GM21423 (cell line): ENCODE data around the gene MRPL11.
"Not testable (repeated sequence)": the region's sequence is repeated elsewhere in the genome, so short reads cannot be mapped to it uniquely, and the experiment has no call there.

Source experiments
- ATAC-seq: cut with Tn5 transposase; IDR thresholded peaks from one replicate; pipeline ENCODE4 v1.9.1; 2021; ENCODE audit warnings: mild to moderate bottlenecking, moderate library complexity; ENCODE audit not compliant: unreplicated experiment

MRPL11 gene

GRCh38 chr11:66467034-66467659 lies 28.5 kb upstream of the MRPL11 start:
- peak; percentile 29 for ATAC-seq

DNA sequence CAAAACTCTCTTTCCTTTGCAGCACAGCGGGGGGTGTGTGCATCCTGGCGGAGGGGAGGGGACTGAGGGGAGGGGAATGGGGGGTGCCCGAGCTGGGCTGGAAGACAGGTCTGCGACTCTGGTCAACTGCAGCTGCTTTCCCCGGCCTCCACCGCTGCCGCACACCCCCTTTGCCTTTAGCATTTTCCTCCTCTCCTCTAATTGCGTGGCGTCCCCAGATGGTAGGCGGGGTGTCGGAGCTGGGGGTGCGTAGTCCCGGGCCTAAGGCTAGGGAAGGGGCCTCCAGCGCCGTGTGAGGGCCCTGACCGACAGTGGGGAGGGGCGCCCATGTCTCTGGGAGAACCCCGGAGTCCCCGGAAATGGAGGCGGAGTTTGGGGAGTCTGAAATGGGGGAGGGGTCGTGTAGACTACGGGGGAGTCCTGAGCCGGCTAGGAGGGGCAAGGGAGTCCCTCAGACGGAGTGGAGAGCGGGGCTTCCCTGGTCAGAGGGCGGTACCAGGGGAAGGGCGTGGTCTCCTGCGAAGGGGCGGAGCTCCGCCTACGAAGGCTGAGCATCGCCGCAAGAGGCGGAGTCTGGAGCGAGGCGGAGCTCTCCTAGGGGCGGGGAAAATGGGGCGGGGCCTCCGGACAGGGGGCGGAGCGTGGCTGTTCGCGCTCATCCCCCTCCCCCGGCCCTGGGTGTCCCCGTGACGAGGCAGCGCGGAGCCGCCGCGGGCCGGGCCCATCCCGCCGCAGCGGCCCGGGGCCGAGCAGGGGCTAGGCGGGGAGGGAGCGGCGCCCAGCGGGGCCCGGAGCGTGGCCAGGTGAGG lies 27.8 kb upstream of the MRPL11 start, which contains the start of gene PELI3:
Gene PELI3 (plus strand): TSS at position 681 of the 809 bp plus-strand sequence. CDS start 1,224 bp downstream, outside the sequence.
- peak; percentile 81 for ATAC-seq

GRCh38 chr11:66465373-66466224 lies 27.0 kb upstream of the MRPL11 start:
- ATAC-seq: no peak

DNA sequence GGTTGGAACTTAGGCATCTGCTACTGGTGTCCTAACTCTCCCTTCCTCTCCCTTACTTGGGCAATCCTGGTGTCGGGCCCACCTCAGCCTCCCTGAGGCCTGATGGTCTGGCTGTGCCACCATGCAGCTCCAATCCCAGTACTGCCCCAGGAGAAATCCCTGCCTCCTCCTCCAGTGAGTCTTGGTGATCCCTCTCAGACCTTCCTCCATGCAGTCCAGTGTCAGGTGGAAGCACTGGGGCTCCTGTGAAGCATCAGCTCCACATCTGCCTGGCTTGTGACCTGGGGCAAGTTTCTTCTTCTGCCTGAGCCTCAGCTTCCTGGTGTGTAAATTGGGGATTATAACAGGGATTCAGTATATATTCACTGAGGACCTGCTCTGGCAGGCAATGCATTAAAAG lies 26.3 kb upstream of the MRPL11 start:
- no peak for ATAC-seq

GRCh38 chr11:66464116-66464515 lies 25.5 kb upstream of the MRPL11 start:
- not testable (repeated sequence) for ATAC-seq

- ATAC-seq: no peak
Observed at GRCh38 chr11:66462911-66463310, 24.3 kb upstream of the MRPL11 start.

- ATAC-seq: no peak
Observed at GRCh38 chr11:66462010-66462409, 23.4 kb upstream of the MRPL11 start.

DNA sequence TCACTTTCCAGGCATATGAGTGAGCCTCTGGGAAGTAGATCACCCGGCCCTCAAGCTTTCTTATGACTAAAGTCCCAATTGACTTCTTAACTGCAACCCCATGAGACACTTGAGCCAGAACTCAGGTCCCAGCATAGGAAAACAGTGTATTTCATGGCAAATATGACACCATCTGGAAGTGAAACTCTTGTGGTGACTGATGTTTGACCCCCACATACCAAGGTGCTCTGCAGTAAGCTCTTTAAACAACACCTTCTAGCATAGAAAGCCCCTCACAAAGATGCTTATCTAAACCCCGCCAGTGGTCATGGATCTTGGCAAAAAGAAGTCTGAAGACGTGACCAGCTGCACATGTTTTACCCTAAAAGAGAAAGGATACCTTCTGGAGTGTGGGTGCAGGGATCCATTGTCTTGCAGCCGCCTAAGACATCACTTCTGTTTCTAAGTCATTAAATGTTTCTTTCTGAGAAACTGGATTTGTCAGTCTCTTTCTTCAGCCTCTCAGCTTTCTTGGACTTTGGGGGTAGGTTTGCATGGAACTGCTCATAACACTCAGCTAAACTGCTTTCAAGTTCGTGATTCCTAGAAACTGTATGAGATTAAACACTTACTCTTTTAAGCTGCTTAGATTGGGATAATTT lies 20.6 kb upstream of the MRPL11 start:
- peak; percentile 64 for ATAC-seq

DNA sequence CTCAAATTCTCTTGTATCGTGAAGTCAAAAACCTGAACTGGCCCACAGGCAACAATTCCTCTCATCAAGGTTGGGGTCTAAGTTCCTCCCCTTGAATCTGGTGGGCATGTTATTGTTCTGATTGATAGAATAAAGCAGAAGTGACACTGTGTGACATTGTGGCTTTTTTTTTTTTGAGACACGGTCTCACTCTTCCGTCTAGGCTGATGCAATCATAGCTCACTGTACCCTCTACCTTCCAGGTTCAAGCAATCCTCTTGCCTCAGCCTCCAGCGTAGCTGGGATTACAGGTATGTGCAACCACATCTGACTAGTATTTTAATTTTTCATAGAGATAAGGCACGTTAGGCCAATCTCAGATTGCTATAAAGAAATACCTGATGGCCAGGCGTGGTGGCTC lies 19.2 kb upstream of the MRPL11 start:
- no peak for ATAC-seq

DNA sequence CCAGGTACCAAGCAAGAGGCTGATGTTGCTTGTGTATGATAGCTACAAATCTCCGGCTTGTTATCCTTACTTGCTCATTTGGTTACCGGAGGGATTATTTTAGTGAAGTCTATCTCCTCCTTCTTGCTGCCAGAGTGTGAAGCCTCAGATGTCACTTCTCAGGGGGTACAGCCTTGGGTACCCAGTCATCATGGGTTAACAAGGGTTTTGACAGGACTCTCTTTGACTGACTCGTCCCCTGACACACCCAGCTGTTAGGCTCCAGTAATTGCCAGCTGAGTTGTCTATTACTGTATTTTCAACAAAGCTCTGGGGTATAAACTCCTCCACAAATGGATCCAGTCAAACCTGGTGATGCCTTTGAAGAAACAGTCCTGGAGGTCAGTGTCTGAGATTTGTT lies 16.2 kb upstream of the MRPL11 start:
- no peak for ATAC-seq

GRCh38 chr11:66454247-66454646 lies 15.6 kb upstream of the MRPL11 start:
- ATAC-seq: no peak

DNA sequence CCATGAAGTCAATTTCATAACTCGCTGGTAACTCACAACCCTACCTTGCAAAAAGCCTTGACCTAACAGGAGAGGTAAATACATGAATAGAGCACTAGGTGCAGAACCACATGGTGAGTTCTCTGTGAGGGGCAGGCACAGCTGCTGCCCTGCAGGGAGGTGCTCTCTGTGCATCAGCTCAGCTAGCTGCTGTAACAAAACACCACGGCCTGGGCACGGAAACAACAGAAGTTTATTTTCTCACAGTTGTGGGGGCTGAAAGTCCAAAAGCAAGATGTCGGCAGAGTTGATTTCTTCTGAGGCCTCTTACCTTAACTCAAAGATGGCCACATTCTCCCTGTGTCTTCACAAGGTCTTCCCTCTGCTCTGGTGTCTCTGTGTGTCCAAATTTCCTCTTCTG lies 13.0 kb upstream of the MRPL11 start:
- ATAC-seq: no peak

- ATAC-seq: no peak
Observed at GRCh38 chr11:66450560-66450959, 11.9 kb upstream of the MRPL11 start.

DNA sequence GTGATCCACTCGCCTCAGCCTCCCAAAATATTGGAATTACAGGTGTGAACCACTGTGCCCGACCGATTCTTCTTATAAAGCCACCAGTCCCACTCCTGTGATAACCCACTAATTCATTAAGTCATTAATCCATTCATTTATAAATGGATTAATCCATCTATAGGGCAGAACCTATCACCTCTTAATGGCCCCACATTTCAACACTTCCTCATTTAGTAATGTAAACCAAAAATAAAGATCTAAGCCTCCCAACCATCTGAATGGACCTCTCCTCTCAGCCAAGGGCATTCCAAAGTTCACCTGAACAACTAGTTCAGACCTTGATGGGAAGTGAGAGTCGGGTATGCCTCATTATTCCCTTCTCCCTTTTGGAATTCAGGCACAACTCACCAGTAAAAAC lies 9.9 kb upstream of the MRPL11 start:
- ATAC-seq: no peak

DNA sequence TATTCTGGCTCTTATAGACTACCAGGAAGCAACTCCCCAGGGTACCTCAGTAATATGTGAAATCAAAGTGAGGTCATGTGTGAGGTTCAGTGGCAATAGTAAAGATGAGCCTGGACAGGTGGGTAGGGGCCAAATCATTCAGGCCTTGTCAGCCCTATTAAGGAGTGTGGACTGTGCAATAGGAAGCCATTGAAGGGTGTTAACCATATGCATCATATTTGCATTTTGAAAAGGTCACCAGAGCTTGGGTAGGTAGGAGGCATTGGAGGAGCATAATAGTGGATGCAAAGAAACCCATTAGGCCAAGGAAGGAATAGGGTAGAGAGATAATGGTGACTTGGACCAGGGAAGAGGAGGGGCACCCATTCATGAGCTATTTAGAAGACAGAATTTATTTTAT lies 8.4 kb upstream of the MRPL11 start:
- ATAC-seq: no peak

DNA sequence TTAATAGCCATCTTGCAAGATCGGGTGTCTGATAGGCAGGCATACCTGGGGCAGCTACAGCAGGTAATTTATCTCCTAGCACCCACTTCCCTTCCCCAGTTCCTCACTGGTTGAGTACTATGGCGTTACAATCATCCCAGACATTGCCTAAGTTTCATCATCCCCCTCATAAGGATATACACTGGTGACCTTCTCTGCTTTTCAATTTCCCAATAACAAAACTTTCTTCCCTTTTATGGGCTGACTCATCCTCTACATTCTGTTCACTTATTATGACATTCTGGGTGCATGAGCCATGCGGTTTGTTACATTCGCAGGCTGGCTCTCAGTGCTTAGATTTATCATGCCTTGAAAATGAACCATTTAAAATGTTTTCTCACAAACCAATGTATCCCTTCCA lies 5.0 kb upstream of the MRPL11 start:
- no peak for ATAC-seq

GRCh38 chr11:66440940-66441282 lies 2.3 kb upstream of the MRPL11 start:
- not testable (repeated sequence) for ATAC-seq

DNA sequence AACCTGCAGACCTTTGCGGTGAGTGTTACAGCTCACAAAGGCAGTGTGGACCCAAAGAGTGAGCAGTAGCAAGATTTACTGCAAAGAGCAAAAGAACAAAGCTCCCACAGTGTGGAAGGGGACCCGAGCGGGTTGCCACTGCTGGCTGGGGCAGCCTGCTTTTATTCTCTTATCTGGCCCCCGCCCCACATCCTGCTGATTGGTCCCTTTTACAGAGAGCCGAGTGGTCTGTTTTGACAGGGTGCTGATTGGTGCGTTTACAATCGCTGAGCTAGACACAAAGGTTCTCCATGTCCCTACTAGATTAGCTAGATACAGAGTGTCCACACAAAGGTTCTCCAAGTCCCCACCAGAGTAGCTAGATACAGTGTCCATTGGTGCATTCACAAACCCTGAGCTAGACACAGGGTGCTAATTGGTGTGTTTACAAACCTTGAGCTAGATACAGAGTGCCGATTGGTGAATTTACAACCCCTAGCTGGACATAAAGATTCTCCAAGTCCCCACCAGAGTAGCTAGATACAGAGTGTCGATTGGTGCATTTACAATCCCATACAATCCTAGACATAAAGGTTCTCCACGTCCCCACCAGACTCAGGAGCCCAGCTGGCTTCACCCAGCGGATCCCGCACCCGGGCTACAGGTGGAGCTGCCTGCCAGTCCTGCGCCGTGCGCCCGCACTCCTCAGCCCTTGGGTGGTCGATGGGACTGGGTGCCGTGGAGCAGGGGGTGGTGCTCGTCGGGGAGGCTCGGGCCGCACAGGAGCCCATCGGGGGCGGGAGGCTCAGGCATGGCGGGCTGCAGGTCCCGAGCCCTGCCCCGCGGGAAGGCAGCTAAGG lies 1.7 kb upstream of the MRPL11 start:
- not testable (repeated sequence) for ATAC-seq

DNA sequence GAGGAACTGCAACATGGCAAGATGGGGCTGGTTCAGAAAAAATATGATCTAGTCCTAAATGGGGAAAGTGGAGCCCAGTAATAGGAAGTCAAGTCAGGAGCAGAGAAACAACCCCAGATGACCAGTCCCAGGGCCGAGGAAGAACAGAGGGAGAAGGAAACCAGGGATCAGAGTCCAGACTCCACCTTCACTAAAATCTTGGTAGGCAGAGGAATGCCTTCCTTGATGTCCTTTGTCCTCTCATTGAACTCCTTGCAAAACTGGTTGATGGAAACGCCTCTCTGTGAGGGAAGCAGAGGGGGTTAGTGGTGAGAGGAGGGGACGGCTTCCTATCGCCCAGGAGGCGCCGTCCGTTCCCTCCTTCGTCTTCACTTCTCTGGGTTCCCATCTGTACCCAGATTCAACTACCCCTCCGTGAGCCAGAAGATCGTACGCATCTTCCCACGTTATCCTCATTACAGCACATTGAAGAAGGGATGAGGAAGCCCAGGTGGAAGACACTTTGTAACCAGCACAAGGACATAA lies 607 bp downstream of the MRPL11 start:
- ATAC-seq: no peak

DNA sequence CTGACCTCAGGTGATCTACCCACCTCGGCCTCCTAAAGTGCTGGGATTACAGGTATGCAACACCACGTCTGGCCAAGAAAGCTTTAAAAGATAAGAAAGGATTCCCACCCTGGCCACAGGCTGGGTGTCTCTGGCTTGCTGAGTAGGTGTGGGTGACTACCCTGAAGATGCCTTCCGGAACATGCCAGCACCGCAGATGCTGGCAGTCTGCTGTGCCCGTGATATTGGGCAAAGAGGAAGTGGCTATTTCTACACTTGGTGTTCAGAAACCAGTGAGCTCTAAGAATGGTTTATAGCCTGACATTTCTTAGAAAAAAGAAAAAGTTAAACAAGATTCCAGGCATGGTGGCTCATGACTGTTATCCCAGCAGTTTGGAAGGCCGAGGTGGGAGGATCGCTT lies 6.1 kb downstream of the MRPL11 start:
- ATAC-seq: no peak
